Body of pancreas (tissue), 4 donors: ENCODE results near the gene PPFIBP2.

Source experiments
- POLR2A ChIP-seq, 3 donors: fragments of 450-650 bp; IDR thresholded peaks; one replicate each; pipeline ENCODE4 v1.6.1; 2016; ENCODE audit warnings: antibody characterized with exemption in 3 of 3, mild to moderate bottlenecking in 2 of 3
- TF ChIP-seq, protein P1 (sequence below), 7 experiments: fragments of 450-650 bp in 4 of 7; fragments of 200-600 bp in 3 of 7; sonication (generic) in 3 of 7; IDR thresholded peaks; one replicate each; pipeline ENCODE4 v1.5.1; 2016 to 2019; ENCODE audit warnings: antibody characterized with exemption in 7 of 7

DNA sequence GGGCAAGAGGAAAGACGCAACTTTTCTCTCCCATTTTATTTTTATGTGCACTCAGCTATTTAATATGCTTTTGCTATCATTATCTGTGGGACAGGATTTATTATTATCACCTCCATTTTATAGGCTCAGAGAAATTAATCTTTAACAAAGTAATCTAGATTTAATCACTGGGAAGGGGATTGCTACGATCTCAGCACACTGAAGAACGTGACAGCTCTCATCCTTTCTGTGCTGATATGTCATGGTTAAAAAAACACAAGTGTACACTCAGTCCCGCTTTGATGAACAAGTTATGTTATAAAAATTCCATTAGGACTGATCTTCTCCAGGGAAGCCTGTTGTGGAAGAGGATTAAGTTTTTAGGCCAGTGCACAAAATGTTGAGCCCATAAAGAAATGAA lies 121.9 kb downstream of the PPFIBP2 start:
- no peak for TF ChIP-seq POLR2A (IDR thresholded peaks at IDR 0.05)
- TF ChIP-seq, protein P1, sequence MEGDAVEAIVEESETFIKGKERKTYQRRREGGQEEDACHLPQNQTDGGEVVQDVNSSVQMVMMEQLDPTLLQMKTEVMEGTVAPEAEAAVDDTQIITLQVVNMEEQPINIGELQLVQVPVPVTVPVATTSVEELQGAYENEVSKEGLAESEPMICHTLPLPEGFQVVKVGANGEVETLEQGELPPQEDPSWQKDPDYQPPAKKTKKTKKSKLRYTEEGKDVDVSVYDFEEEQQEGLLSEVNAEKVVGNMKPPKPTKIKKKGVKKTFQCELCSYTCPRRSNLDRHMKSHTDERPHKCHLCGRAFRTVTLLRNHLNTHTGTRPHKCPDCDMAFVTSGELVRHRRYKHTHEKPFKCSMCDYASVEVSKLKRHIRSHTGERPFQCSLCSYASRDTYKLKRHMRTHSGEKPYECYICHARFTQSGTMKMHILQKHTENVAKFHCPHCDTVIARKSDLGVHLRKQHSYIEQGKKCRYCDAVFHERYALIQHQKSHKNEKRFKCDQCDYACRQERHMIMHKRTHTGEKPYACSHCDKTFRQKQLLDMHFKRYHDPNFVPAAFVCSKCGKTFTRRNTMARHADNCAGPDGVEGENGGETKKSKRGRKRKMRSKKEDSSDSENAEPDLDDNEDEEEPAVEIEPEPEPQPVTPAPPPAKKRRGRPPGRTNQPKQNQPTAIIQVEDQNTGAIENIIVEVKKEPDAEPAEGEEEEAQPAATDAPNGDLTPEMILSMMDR (IDR thresholded peaks at IDR 0.05): no peak
